OCI-LY7 (cell line): Measurements from ENCODE around the gene TSPO. TPM values are rescaled to one million over a fixed set of nuclear protein-coding genes. Genes with fewer than 3 reads are reported as not detected.

ENCODE experiments used
- BruUV-seq: library from RNA; stranded (reverse); fragments of 400-500 nt; replicated peaks from 2 replicates; lab custom pipeline; 2021; lab: Mats Ljungman, UMichigan
- CTCF ChIA-PET: fragments of 300-600 bp; sonication (Branson Sonifier 250); formaldehyde crosslinking; loops from one replicate; lab custom pipeline; 2022; ENCODE audit warnings: antibody characterized with exemption; ENCODE audit not compliant: unreplicated experiment; lab: Charles Lee
- POLR2A ChIA-PET: fragments of 300-600 bp; sonication (Branson Sonifier 250); formaldehyde crosslinking; loops from one replicate; lab custom pipeline; 2022; ENCODE audit warnings: antibody characterized with exemption; lab: Charles Lee
- DNase-seq: peaks from one replicate; pipeline ENCODE4 v3.0.0-alpha.2; 2015; ENCODE audit warnings: low spot score
- H2AFZ ChIP-seq: fragments of 200-600 bp; sonication (generic), shearing (Covaris generic); 2 replicates; pipeline ENCODE4 v1.6.1; 2014; ENCODE audit warnings: mild to moderate bottlenecking, antibody characterized with exemption, low read length, moderate library complexity
- H3K27ac ChIP-seq: fragments of 200-600 bp; sonication (generic); 2 replicates; pipeline ENCODE4 v1.5.1; 2014; ENCODE audit warnings: mixed run types, low read depth, mild to moderate bottlenecking, moderate library complexity, low read length, inconsistent platforms; ENCODE audit not compliant: poor library complexity, severe bottlenecking
- H3K36me3 ChIP-seq: fragments of 200-600 bp; sonication (generic); 2 replicates; pipeline ENCODE4 v1.6.1; 2014; ENCODE audit warnings: mild to moderate bottlenecking, antibody characterized with exemption, low read length, moderate library complexity, mixed read lengths; ENCODE audit not compliant: insufficient read depth
- H3K4me1 ChIP-seq: fragments of 200-600 bp; sonication (generic); 2 replicates; pipeline ENCODE4 v1.5.1; 2014; ENCODE audit warnings: mild to moderate bottlenecking, low read length; ENCODE audit not compliant: insufficient read depth, poor library complexity, severe bottlenecking
- H3K4me2 ChIP-seq: fragments of 200-600 bp; sonication (generic); 2 replicates; pipeline ENCODE4 v1.6.1; 2014; ENCODE audit warnings: mild to moderate bottlenecking, low read length
- H3K4me3 ChIP-seq: fragments of 200-600 bp; sonication (generic); 2 replicates; pipeline ENCODE4 v1.5.1; 2014; ENCODE audit warnings: mild to moderate bottlenecking, low read depth, low read length; ENCODE audit not compliant: poor library complexity, severe bottlenecking
- H3K79me2 ChIP-seq: fragments of 200-600 bp; sonication (generic); 2 replicates; pipeline ENCODE4 v1.6.1; 2016; ENCODE audit warnings: low read depth, mild to moderate bottlenecking, low read length, moderate library complexity, mixed read lengths; ENCODE audit not compliant: insufficient read depth
- H3K9me2 ChIP-seq: fragments of 200-600 bp; sonication (generic); 2 replicates; pipeline ENCODE4 v1.6.1; 2016; ENCODE audit warnings: mild to moderate bottlenecking, low read length, mixed read lengths; ENCODE audit not compliant: insufficient read depth
- H3K9me3 ChIP-seq: fragments of 200-600 bp; sonication (generic); 2 replicates; pipeline ENCODE4 v1.6.1; 2014; ENCODE audit warnings: mild to moderate bottlenecking, mixed run types, low read length, mixed read lengths
- H4K20me1 ChIP-seq: fragments of 200-600 bp; sonication (generic); 2 replicates; pipeline ENCODE4 v1.6.1; 2014; ENCODE audit warnings: mild to moderate bottlenecking, antibody characterized with exemption, low read length, moderate library complexity, mixed read lengths; ENCODE audit not compliant: insufficient read depth
- EZH2phosphoT487 ChIP-seq: fragments of 200-600 bp; sonication (generic); IDR thresholded peaks from 2 replicates; pipeline ENCODE4 v1.6.1; 2018; ENCODE audit warnings: low read depth, borderline replicate concordance, mild to moderate bottlenecking, mixed run types, antibody characterized with exemption, low read length, moderate library complexity, mixed read lengths
- intact Hi-C: fragments of 100-400 bp; cut with micrococcal nuclease; formaldehyde crosslinking; loops from one replicate; pipeline ENCODE4 v1.10.0; 2022; ENCODE audit not compliant: unreplicated experiment
- total RNA-seq, 2 experiments: library from RNA; depleted of rRNA in 1 of 2; stranded (reverse); fragments of >200 nt in 1 of 2; shearing (Covaris generic) in 1 of 2; gene quantifications; 2 replicates each; pipeline ENCODE4 v1.2.3, GENCODE V29; 2014 to 2022
- TF ChIP-seq, protein P1 (sequence below): fragments of 200-600 bp; sonication (generic); conservative IDR thresholded peaks from 2 replicates; pipeline ENCODE4 v1.5.1; 2014; ENCODE audit warnings: mild to moderate bottlenecking, antibody characterized with exemption, low read length, moderate library complexity, mixed read lengths

The TSPO gene
- total RNA-seq, 2 experiments from 2014 or later = 47.1 to 69.9 TPM

DNA sequence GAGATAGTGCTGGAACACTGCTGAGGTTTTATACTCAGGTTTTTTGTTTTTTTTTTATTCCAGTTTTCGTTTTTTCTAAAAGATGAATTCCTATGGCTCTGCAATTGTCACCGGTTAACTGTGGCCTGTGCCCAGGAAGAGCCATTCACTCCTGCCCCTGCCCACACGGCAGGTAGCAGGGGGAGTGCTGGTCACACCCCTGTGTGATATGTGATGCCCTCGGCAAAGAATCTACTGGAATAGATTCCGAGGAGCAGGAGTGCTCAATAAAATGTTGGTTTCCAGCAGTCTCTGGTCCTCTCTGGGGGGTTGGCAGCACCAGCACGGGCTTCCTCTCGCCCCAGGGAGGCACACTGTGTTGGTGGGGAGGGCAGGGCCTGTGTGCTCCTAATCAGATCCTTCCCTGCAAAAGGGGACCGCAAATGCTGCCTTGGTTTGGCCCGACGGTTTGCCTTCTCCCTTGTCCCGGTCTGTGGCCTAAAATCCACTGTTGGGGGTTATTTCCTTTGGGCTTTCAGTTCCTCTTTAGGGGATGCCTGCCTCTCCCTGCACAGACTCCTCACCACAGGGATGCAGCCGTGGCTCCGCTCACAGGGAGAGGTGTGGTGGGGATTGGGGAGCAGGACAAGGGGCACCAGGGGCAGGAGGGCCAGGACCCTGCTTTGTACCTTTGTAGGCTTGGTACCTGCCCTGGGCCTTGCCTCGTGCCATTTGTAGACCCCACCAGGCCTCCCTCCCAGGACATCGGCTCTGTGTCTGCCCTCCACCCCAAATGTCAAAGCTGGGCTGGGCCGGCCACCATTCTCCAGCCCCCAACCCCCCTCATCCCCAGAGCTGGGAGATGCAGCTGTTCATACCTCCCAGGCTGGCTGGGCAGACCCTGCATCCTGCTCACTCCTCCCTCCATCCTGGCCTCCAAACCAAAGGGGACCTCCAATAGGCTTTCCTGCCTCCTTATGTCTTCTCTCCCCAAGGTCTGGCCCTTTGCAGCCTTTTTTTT, 21.6 kb upstream of the TSPO start:
- H3K9me2 ChIP-seq = no peaks in the 10 kb centered on the region
- peak overlapping the region; percentile 4 for H3K4me3 ChIP-seq
- CTCF ChIA-PET = no interaction called here
- POLR2A ChIA-PET = no interaction called here
- H4K20me1 ChIP-seq = peaks cover 4% of the 10 kb centered on the region; the same call in 1 of the 2 replicates
- H3K36me3 ChIP-seq = peaks cover 97% of the 10 kb centered on the region
- TF ChIP-seq, protein P1, sequence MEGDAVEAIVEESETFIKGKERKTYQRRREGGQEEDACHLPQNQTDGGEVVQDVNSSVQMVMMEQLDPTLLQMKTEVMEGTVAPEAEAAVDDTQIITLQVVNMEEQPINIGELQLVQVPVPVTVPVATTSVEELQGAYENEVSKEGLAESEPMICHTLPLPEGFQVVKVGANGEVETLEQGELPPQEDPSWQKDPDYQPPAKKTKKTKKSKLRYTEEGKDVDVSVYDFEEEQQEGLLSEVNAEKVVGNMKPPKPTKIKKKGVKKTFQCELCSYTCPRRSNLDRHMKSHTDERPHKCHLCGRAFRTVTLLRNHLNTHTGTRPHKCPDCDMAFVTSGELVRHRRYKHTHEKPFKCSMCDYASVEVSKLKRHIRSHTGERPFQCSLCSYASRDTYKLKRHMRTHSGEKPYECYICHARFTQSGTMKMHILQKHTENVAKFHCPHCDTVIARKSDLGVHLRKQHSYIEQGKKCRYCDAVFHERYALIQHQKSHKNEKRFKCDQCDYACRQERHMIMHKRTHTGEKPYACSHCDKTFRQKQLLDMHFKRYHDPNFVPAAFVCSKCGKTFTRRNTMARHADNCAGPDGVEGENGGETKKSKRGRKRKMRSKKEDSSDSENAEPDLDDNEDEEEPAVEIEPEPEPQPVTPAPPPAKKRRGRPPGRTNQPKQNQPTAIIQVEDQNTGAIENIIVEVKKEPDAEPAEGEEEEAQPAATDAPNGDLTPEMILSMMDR = no peak
- no peak for TF ChIP-seq EZH2phosphoT487
- H2AFZ ChIP-seq = no peak overlapping the region
- H3K4me2 ChIP-seq = peak overlapping the region; percentile 81
- no peaks in the 10 kb centered on the region for H3K9me3 ChIP-seq
- no peak for DNase-seq
- BruUV-seq = no TSS peak
- H3K79me2 ChIP-seq = peaks cover 19% of the 10 kb centered on the region; the same call in 1 of the 2 replicates
- H3K4me1 ChIP-seq = peaks cover 56% of the 10 kb centered on the region
- intact Hi-C loops = no loop called here
- peak overlapping the region; percentile 96 for H3K27ac ChIP-seq

DNA sequence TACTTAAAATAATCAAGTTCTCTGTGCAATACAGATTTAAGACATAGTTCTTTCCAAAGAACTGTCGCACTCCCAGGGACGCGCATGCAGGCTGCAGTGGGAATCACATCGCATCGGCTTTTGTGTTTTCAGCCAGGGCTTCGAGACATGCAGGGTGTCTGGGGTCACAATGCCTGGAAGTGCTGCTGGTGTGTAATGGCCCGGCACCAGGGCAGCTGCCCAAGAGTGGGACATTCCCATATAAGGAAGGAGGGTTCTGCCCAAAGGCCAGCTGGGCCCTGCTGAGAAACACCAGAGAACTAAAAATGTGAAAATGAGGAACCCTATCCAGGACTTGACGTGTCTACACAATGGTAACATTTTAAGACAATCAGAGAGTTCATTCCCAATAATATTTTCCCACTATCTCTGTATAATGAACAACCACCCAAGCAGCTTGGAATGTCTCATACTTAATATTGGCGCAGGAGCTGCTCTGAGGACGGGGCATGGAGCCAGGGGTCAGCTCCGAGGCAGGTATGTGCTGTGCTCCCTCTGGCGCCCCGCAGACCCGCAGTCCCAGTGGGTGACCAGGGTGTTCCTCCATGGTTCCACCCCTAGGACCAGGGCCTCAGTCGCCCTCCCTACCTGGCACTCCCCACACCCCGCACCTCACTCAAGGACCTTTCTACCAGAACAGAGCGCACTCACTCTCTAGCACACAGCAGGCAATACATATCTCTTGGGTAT, 19.4 kb upstream of the TSPO start:
- Histone ChIP-seq H3K9me2 (no peaks in the 10 kb centered on the region), H3K4me2 (no peak overlapping the region), H3K9me3 (no peaks in the 10 kb centered on the region), H3K4me3 (no peak overlapping the region), H2AFZ (no peak overlapping the region), H3K4me1 (peaks cover 50% of the 10 kb centered on the region), H3K36me3 (peaks cover 96% of the 10 kb centered on the region), H3K79me2 (peaks cover 2% of the 10 kb centered on the region; the same call in 1 of the 2 replicates), H3K27ac (no peak overlapping the region), H4K20me1 (no peaks in the 10 kb centered on the region; the same call in 1 of the 2 replicates)
- no TSS peak for BruUV-seq
- no peak for DNase-seq
- CTCF ChIA-PET = no interaction called here
- TF ChIP-seq EZH2phosphoT487 = no peak
- TF ChIP-seq, protein P1 = no peak
- intact Hi-C loops = no loop called here
- POLR2A ChIA-PET = no interaction called here
